Parathyroid adenoma (tissue), 2 donors: ENCODE data around the gene CRB2.

ENCODE experiments used
- H2AFZ ChIP-seq: fragments of 300-600 bp; sonication (generic); one replicate; pipeline ENCODE4 v1.7.0; 2017; ENCODE audit warnings: antibody characterized with exemption, mild to moderate bottlenecking
- H3K27ac ChIP-seq: fragments of 300-600 bp; sonication (generic); one replicate; pipeline ENCODE4 v1.7.0; 2017
- H3K27me3 ChIP-seq: fragments of 300-600 bp; sonication (generic); one replicate; pipeline ENCODE4 v1.7.0; 2017; ENCODE audit warnings: low read length; ENCODE audit not compliant: control insufficient read depth, insufficient read depth
- H3K36me3 ChIP-seq: fragments of 300-600 bp; sonication (generic); one replicate; pipeline ENCODE4 v1.7.0; 2017; ENCODE audit warnings: low read length; ENCODE audit not compliant: control insufficient read depth, insufficient read depth
- H3K4me1 ChIP-seq: fragments of 300-600 bp; sonication (generic); one replicate; pipeline ENCODE4 v1.7.0; 2017; ENCODE audit warnings: control low read depth
- H3K4me2 ChIP-seq: fragments of 300-600 bp; sonication (generic); one replicate; pipeline ENCODE4 v1.7.0; 2017; ENCODE audit warnings: low read length
- H3K4me3 ChIP-seq: fragments of 300-600 bp; sonication (generic); one replicate; pipeline ENCODE4 v1.7.0; 2017; ENCODE audit warnings: low read depth, low read length
- H3K79me2 ChIP-seq: fragments of 300-600 bp; sonication (generic); one replicate; pipeline ENCODE4 v1.7.0; 2017; ENCODE audit warnings: control low read depth
- H3K9ac ChIP-seq: fragments of 300-600 bp; sonication (generic); one replicate; pipeline ENCODE4 v1.7.0; 2017; ENCODE audit warnings: mild to moderate bottlenecking
- H3K9me3 ChIP-seq: fragments of 300-600 bp; sonication (generic); one replicate; pipeline ENCODE4 v1.7.0; 2017; ENCODE audit warnings: low read length; ENCODE audit not compliant: control insufficient read depth
- TF ChIP-seq, protein P1 (sequence below): fragments of 300-600 bp; sonication (generic); IDR thresholded peaks from one replicate; pipeline ENCODE4 v1.7.0; 2017; ENCODE audit warnings: antibody characterized with exemption, mild to moderate bottlenecking
- donor health status: primary hyperparathyroidism.

The CRB2 gene

DNA sequence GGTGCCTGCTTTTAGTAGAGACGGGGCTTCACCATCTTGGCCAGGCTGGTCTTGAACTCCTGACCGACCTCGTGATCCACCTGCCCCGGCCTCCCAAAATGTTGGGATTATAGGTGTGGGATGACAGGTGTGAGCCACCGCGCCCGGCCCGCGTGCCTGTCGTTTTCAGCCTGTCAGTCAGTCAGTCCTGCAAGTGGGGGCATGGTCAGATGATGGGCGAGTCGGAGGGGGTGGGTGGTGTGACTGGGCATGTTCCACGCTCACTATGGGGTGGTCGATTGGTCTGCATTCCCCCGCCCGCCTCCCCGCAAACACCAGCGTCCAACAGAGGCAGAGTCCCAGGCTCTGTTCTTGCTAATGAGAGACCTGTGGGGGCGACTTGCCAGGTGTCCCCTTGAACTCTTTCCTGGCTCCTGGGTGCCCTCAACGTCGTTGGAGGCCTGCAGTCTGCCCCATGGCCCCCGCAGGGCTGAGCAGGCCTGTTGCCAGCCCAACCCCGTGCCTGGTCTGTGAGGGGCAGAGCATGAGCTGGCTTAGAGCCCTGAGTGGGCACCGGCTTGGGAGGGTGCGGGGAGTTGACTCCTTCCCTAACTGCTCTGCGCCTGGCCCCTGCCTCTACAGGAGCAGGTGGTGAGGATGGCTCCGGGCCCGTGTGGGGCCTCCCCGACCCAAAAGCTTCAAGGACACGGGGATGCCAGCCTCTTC is 23.1 kb downstream of the CRB2 start:
- no peak overlapping the region for H3K27ac ChIP-seq
- H3K4me3 ChIP-seq, result no peak overlapping the region
- H3K36me3 ChIP-seq, result no peaks in the 10 kb centered on the region
- no peaks in the 10 kb centered on the region for H3K9me3 ChIP-seq
- H3K27me3 ChIP-seq, result no peaks in the 10 kb centered on the region
- H3K4me1 ChIP-seq, result no peaks in the 10 kb centered on the region
- no peak overlapping the region for H3K9ac ChIP-seq
- H2AFZ ChIP-seq, result no peak overlapping the region
- H3K4me2 ChIP-seq, result no peak overlapping the region
- H3K79me2 ChIP-seq, result no peaks in the 10 kb centered on the region
- TF ChIP-seq, protein P1, sequence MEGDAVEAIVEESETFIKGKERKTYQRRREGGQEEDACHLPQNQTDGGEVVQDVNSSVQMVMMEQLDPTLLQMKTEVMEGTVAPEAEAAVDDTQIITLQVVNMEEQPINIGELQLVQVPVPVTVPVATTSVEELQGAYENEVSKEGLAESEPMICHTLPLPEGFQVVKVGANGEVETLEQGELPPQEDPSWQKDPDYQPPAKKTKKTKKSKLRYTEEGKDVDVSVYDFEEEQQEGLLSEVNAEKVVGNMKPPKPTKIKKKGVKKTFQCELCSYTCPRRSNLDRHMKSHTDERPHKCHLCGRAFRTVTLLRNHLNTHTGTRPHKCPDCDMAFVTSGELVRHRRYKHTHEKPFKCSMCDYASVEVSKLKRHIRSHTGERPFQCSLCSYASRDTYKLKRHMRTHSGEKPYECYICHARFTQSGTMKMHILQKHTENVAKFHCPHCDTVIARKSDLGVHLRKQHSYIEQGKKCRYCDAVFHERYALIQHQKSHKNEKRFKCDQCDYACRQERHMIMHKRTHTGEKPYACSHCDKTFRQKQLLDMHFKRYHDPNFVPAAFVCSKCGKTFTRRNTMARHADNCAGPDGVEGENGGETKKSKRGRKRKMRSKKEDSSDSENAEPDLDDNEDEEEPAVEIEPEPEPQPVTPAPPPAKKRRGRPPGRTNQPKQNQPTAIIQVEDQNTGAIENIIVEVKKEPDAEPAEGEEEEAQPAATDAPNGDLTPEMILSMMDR, result no peak

GRCh38 chr9:123380852-123381705 is 25.1 kb downstream of the CRB2 start:
- Histone ChIP-seq H3K27ac (no peak overlapping the region), H3K79me2 (no peaks in the 10 kb centered on the region), H3K27me3 (no peaks in the 10 kb centered on the region), H3K4me2 (no peak overlapping the region), H3K9me3 (no peaks in the 10 kb centered on the region), H3K4me3 (no peak overlapping the region), H3K36me3 (no peaks in the 10 kb centered on the region), H3K9ac (no peak overlapping the region), H2AFZ (no peak overlapping the region), H3K4me1 (no peaks in the 10 kb centered on the region)
- TF ChIP-seq, protein P1, result no peak

DNA sequence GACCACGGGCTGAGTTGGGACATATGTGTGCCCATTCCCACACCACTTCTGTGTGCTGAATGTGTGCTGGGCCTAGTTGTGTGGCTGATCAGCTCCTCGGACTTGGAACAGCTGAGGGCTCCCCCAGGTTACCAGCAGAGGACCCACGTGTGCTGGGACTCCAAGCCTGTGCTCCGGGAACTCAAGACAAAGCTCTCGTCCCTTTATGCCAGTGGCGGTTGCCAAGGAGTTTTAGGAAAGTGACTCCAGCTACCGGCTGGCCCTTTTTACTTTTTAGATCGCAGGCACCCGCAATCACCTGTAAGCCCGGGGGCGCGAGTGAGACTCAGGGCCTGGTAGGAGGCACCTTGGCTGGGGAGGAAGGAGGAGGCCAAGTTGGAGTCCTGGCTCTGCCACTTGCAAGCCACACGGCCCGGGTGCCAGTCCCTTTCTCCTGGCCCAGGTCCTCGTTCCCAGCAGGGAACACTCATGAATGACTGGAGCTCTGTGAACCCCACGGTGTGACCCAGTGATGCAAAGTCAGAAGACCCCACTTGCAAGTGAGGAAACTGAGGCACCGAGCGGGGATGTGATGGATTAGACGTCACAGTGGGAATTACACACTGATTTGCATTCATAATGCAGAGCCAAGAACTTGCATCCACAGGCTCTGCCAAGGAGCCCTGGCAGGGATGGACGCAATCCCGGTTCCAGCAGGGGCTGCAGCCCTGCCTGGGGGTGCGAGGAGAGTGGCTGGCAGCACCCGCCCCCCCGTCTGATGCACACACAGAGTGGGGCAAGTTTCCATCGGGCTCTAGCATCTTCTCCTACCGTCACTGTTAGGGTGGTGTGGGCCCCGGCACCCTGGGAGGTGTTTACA is 26.9 kb downstream of the CRB2 start:
- H3K4me2 ChIP-seq, result no peak overlapping the region
- H3K27me3 ChIP-seq, result no peaks in the 10 kb centered on the region
- TF ChIP-seq, protein P1, result no peak
- H3K9ac ChIP-seq, result no peak overlapping the region
- no peak overlapping the region for H3K27ac ChIP-seq
- no peaks in the 10 kb centered on the region for H3K4me1 ChIP-seq
- no peak overlapping the region for H2AFZ ChIP-seq
- H3K36me3 ChIP-seq, result no peaks in the 10 kb centered on the region
- H3K4me3 ChIP-seq, result no peak overlapping the region
- H3K9me3 ChIP-seq, result no peaks in the 10 kb centered on the region
- no peaks in the 10 kb centered on the region for H3K79me2 ChIP-seq

- Histone ChIP-seq H3K36me3 (no peaks in the 10 kb centered on the region), H3K4me1 (no peaks in the 10 kb centered on the region), H3K79me2 (no peaks in the 10 kb centered on the region), H3K4me3 (no peak overlapping the region), H3K9me3 (no peaks in the 10 kb centered on the region), H2AFZ (no peak overlapping the region), H3K9ac (no peak overlapping the region), H3K4me2 (no peak overlapping the region), H3K27ac (no peak overlapping the region), H3K27me3 (no peaks in the 10 kb centered on the region)
- TF ChIP-seq, protein P1, result no peak
Measured at GRCh38 chr9:123383512-123384170, 27.6 kb downstream of the CRB2 start.
